SH-SY5Y (cell line): ENCODE data around the gene CDH11.

ENCODE experiments used
- GATA2 ChIP-seq: IDR thresholded peaks from 2 replicates; pipeline ENCODE4 v1.6.1; 2011; ENCODE audit warnings: mild to moderate bottlenecking, low read depth, low read length
- GATA3 ChIP-seq: IDR thresholded peaks from 2 replicates; pipeline ENCODE4 v1.6.1; 2011; ENCODE audit warnings: low read depth, mild to moderate bottlenecking, low read length, moderate library complexity

DNA sequence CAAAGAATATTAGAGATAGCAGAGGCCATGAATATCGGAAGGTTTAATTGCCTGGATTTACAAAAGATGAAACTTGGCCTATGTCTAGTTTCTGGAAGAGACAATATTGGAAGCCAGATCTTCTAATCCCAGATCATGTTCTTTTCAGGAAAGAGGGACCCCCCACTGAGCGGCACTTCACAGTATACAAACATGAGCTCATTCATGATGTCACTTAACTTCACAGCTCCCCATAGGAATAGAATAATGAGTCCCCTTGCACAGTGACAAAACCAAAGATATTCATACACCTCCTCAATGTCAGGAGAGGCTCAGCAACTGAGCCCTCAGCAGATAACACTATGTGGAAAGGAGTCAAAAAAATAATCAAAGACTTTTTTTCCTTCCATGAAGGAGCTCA lies 147.5 kb downstream of the CDH11 start:
- TF ChIP-seq GATA2: no peak
- TF ChIP-seq GATA3: no peak
